HepG2 (cell line): ENCODE measurements around the gene RHBG.

Experiments
- POLR2AphosphoS5 ChIP-seq: IDR thresholded peaks from 2 replicates; pipeline ENCODE4 v1.6.1; 2012; ENCODE audit warnings: low read depth, low read length
- ZNF34 ChIP-seq: sonication (generic); formaldehyde crosslinking; IDR thresholded peaks from 2 replicates; pipeline ENCODE4 v1.4.0; 2020; ENCODE audit warnings: mild to moderate bottlenecking, missing genetic modification reagents, borderline replicate concordance
- ZNF746 ChIP-seq: sonication (generic); formaldehyde crosslinking; IDR thresholded peaks from 2 replicates; pipeline ENCODE4 v1.8.0; 2022; ENCODE audit warnings: mild to moderate bottlenecking, missing genetic modification reagents

GRCh38 chr1:156347331-156347730 lies 21.7 kb upstream of the RHBG start:
- TF ChIP-seq ZNF34: no peak
- no peak for TF ChIP-seq ZNF746 (CRISPR knock-in tag)
- no peak for TF ChIP-seq POLR2AphosphoS5
